Activated CD8-positive, alpha-beta memory T cell treated with anti-CD3 and anti-CD28 coated beads for 48 hours (primary cell): ENCODE data around the gene SOAT2.
"Not testable (repeated sequence)": the region's sequence is repeated elsewhere in the genome, so short reads cannot be mapped to it uniquely, and the experiment has no call there.

Experiments
- DNase-seq, 3 experiments: peaks; one replicate each; pipeline ENCODE4 v3.0.0-alpha.2; 2020; ENCODE audit warnings: low read depth in 2 of 3, low spot score in 2 of 3

Gene SOAT2

GRCh38 chr12:53101931-53102781 lies 1.1 kb upstream of the SOAT2 start:
- DNase-seq: no peak

GRCh38 chr12:53103860-53104305 lies 597 bp downstream of the SOAT2 start:
- DNase-seq: no peak

- no peak for DNase-seq
These were observed 2.0 kb downstream of the SOAT2 start for GRCh38 chr12:53105256-53105655.

- no peak for DNase-seq
These were observed 2.6 kb downstream of the SOAT2 start for GRCh38 chr12:53105712-53106439.

- no peak for DNase-seq
These were observed 3.8 kb downstream of the SOAT2 start for GRCh38 chr12:53107122-53107521.

- not testable (repeated sequence) for DNase-seq
These were observed 9.1 kb downstream of the SOAT2 start for GRCh38 chr12:53112431-53112830.

GRCh38 chr12:53113136-53113705 lies 9.9 kb downstream of the SOAT2 start:
- DNase-seq: no peak

GRCh38 chr12:53113951-53114350 lies 10.7 kb downstream of the SOAT2 start:
- no peak for DNase-seq

- no peak for DNase-seq
These were observed 12.0 kb downstream of the SOAT2 start for GRCh38 chr12:53115112-53115890.

- DNase-seq: no peak
These were observed 12.8 kb downstream of the SOAT2 start for GRCh38 chr12:53115891-53116648.

GRCh38 chr12:53118751-53119300 lies 15.5 kb downstream of the SOAT2 start:
- DNase-seq: no peak

- no peak for DNase-seq
These were observed 17.6 kb downstream of the SOAT2 start for GRCh38 chr12:53120685-53121525.

- DNase-seq: no peak
These were observed 19.7 kb downstream of the SOAT2 start for GRCh38 chr12:53122961-53123468.

GRCh38 chr12:53123578-53124351 lies 20.5 kb downstream of the SOAT2 start:
- no peak for DNase-seq

- no peak for DNase-seq
These were observed 21.1 kb downstream of the SOAT2 start for GRCh38 chr12:53124352-53124723.

GRCh38 chr12:53127169-53127568 lies 23.9 kb downstream of the SOAT2 start:
- no peak for DNase-seq

GRCh38 chr12:53128780-53129569 lies 25.7 kb downstream of the SOAT2 start:
- DNase-seq: no peak

GRCh38 chr12:53131844-53132243 lies 28.6 kb downstream of the SOAT2 start:
- DNase-seq: no peak
